ENCODE data around the gene METTL5.

The METTL5 gene

DNA sequence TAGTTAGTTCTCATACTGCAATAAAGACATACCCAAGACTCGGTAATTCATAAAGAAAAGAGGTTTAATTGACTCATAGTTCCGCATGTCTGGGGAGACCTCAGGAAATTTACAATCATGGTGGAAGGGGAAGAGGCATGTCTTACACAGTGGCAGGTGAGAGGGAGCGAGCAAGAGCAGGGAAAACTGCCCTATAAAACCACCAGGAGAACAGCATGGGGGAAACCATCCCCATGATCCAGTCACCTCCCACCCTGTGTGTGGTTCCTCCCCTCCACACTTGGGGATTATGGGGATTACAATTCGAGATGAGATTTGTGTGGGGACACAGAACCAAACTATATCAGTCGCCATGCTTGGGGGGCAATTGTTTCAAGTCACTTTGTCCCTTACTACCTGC lies 27.1 kb downstream of the METTL5 start:
- H3K4me3 Mint-ChIP-seq, result peak overlapping the region; percentile 47
- ATAC-seq (replicated peaks; ENCODE audit: extremely low read depth, poor library complexity, severe bottlenecking) (no peak), DNase-seq (ENCODE audit: low spot score in 2 of 2) (no peak)
- H3K36me3 Mint-ChIP-seq (ENCODE audit: insufficient read depth), result peaks cover 25% of the 10 kb centered on the region
- H3K9me3 Mint-ChIP-seq, result no peaks in the 10 kb centered on the region
- H3K27me3 Mint-ChIP-seq, result no peaks in the 10 kb centered on the region
- peaks cover 15% of the 10 kb centered on the region for H3K4me1 Mint-ChIP-seq
- H3K27ac Mint-ChIP-seq (ENCODE audit: low read depth), result no peak overlapping the region

DNA sequence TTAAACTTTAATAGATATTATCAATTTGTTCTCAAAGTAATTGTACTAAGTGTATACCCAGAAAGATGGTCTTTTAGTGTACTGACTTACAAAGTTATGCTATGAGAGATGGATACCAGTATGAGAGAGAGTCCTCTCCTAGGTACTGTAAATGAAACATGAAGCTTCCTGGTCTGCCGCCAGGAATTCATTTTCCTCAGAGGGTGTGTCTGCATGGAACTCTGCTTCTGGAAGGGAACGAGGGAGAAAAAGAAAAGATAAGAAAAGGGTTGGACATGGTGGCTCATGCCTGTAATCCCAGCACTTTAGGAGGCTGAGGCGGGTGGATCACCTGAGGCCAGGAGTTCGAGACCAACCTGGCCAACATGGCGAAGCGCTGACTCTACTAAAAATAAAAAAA lies 28.3 kb downstream of the METTL5 start:
- H3K27ac Mint-ChIP-seq (ENCODE audit: low read depth), result no peak overlapping the region
- DNase-seq (ENCODE audit: low spot score in 2 of 2), result no peak
- no peak for ATAC-seq (replicated peaks; ENCODE audit: extremely low read depth, poor library complexity, severe bottlenecking)
- H3K36me3 Mint-ChIP-seq (ENCODE audit: insufficient read depth), result peaks cover 13% of the 10 kb centered on the region
- peak overlapping the region; percentile 19 for H3K4me3 Mint-ChIP-seq
- H3K27me3 Mint-ChIP-seq, result no peaks in the 10 kb centered on the region
- H3K4me1 Mint-ChIP-seq, result peaks cover 9% of the 10 kb centered on the region
- H3K9me3 Mint-ChIP-seq, result no peaks in the 10 kb centered on the region

DNA sequence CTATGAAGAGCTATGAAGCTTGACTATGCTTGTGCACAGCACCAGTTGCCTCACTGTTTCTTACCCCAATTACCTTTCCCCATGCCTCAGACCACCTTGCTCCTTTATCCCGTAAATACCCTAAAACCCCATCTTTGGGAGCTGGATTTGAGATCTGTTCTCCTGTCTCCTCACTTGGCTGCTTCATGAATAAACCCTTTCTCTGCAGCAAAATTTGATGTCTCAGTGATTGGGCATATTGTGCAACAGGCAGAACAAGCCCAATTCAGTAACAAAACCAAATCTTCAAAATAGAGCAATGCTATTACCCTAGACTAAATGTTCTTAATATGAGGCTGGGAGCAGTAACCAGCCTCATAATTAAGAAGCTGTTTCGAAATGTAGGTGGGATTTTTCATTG lies 29.5 kb downstream of the METTL5 start:
- Mint-ChIP-seq H3K4me1 (peaks cover 9% of the 10 kb centered on the region), H3K4me3 (no peak overlapping the region), H3K27ac (ENCODE audit: low read depth) (no peak overlapping the region), H3K9me3 (no peaks in the 10 kb centered on the region), H3K27me3 (peaks cover under 1% of the 10 kb centered on the region), H3K36me3 (ENCODE audit: insufficient read depth) (peaks cover 10% of the 10 kb centered on the region)
- DNase-seq (ENCODE audit: low spot score in 2 of 2) (no peak), ATAC-seq (replicated peaks; ENCODE audit: extremely low read depth, poor library complexity, severe bottlenecking) (no peak)

DNA sequence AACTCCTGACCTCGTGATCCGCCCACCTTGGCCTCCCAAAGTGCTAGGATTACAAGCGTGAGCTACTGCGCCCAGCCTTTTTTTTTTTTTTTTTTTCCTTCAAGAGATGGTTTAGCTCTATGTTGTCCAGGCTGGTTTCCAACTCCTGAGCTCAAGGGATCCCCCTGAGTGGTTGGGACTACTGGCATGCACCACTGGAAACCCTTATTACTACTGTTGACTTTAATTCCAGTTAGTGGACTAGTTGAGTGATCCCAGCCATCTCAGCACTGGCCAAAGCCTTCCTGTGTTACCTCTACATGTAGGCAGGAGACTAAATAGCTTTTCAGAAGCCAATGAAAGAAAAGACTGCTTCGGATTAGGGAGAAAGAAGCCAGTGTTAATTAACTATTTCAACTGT lies 34.1 kb downstream of the METTL5 start:
- Mint-ChIP-seq H3K27ac (ENCODE audit: low read depth) (no peak overlapping the region), H3K4me1 (peaks cover 7% of the 10 kb centered on the region), H3K27me3 (peaks cover 28% of the 10 kb centered on the region), H3K9me3 (no peaks in the 10 kb centered on the region), H3K36me3 (ENCODE audit: insufficient read depth) (no peaks in the 10 kb centered on the region), H3K4me3 (no peak overlapping the region)
- DNase-seq (ENCODE audit: low spot score in 2 of 2) (no peak), ATAC-seq (replicated peaks; ENCODE audit: extremely low read depth, poor library complexity, severe bottlenecking) (no peak)

DNA sequence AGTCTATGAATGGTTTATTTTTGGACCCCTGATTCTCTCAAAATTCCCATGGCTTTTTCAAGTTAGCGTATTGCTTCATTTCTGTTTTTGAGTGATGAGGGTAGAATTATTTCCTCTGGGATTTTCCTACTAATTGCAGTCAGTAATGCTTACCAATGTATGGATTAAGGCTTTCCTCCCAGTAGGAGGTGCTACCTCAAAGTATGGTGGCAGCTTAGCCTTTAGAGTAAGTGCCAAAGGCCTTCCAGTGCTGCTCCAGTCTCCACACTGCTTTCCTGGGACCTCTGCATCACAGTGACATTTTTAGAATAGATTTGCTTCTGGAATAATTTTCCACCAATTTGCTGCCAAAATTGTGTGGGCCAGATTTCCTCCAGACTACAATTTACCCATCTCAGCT lies 42.2 kb downstream of the METTL5 start:
- Mint-ChIP-seq H3K27me3 (peaks cover 10% of the 10 kb centered on the region), H3K27ac (ENCODE audit: low read depth) (no peak overlapping the region), H3K4me1 (no peaks in the 10 kb centered on the region), H3K4me3 (no peak overlapping the region), H3K36me3 (ENCODE audit: insufficient read depth) (no peaks in the 10 kb centered on the region), H3K9me3 (no peaks in the 10 kb centered on the region)
- ATAC-seq (replicated peaks; ENCODE audit: extremely low read depth, poor library complexity, severe bottlenecking) (no peak), DNase-seq (ENCODE audit: low spot score in 2 of 2) (no peak)

DNA sequence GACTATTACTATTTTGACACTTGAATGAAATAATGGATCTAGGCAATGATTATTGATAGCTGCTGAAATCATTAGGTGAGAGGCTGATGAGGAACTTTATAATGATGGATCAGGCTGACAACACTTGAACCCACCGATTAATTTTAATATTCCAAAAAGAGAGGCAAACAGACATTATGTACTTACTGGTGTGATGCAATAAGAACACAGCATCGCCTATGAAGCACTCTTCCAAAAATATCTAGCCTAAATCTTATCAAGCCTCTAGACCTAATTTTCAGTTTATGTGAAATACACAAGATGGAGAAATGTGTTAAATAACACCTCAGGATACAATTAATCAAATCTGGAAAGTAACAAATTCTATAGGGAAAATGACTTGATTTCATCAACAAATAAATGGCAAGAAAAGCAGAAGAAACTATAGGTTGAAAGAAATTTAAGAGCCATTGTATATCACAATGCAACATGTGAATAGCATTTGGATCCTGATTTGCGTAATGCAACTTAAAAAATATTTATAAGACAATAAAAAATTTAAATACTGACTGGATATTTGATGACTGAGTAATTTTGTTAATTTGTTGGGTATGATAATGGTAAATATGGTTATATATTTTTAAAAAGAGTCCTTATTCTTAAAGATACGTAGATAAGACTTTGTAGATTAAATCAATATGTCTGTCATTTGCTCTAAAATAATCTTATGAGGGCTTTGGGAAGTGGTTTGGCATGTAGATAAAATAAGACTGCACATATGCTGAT lies 43.3 kb downstream of the METTL5 start:
- DNase-seq (ENCODE audit: low spot score in 2 of 2) (no peak), ATAC-seq (replicated peaks; ENCODE audit: extremely low read depth, poor library complexity, severe bottlenecking) (no peak)
- H3K27me3 Mint-ChIP-seq, result peaks cover 9% of the 10 kb centered on the region
- no peaks in the 10 kb centered on the region for H3K9me3 Mint-ChIP-seq
- H3K27ac Mint-ChIP-seq (ENCODE audit: low read depth), result no peak overlapping the region
- no peaks in the 10 kb centered on the region for H3K4me1 Mint-ChIP-seq
- H3K36me3 Mint-ChIP-seq (ENCODE audit: insufficient read depth), result peaks cover 1% of the 10 kb centered on the region
- H3K4me3 Mint-ChIP-seq, result no peak overlapping the region

DNA sequence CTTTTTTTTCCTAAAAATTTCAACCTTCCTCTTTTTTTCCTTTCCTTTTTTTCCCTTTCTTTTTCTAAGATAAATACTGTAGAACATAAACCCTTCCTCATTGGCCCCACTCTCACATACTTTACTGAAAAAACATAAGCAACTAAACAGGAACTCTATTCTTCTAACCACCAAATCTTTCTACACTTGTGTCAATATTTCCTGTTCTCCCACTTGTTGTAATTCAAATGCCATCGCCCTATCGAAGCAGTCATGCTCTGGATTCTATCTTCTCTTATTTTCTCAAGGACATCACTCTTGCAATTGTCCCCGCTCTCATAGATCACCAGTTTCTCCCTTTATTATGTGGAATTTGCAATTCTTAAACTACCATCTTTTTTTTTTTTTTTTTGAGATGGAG lies 46.3 kb downstream of the METTL5 start:
- DNase-seq (ENCODE audit: low spot score in 2 of 2), result no peak
- H3K4me1 Mint-ChIP-seq, result no peaks in the 10 kb centered on the region
- H3K27ac Mint-ChIP-seq (ENCODE audit: low read depth), result no peak overlapping the region
- no peaks in the 10 kb centered on the region for H3K9me3 Mint-ChIP-seq
- peaks cover 1% of the 10 kb centered on the region for H3K36me3 Mint-ChIP-seq (ENCODE audit: insufficient read depth)
- ATAC-seq (replicated peaks; ENCODE audit: extremely low read depth, poor library complexity, severe bottlenecking), result no peak
- H3K27me3 Mint-ChIP-seq, result peaks cover 7% of the 10 kb centered on the region
- no peak overlapping the region for H3K4me3 Mint-ChIP-seq

DNA sequence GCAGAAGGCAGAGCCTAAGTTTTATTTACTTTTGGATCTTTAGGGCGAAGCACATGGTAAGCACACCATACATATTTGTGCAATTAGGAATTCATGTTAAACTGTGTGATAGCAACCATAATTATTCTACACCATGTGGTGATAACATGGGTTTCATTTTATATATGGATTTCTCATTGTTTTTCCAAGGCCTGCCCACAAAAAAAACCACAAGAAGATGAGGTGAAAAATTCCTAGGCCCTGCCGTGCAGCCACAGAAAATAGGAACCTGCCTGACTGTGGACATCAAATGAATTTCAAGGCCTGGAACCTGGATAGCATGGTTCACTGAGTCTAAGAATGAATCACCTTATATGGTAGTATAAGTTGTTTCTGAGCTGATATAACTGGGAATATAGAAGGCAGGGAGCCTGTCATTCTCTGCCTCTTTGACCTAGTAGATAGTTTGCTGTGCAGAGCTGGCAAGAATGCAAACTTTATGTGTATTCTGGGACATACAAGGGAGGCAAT lies 48.4 kb downstream of the METTL5 start:
- no peak for ATAC-seq (replicated peaks; ENCODE audit: extremely low read depth, poor library complexity, severe bottlenecking)
- Mint-ChIP-seq H3K4me1 (no peaks in the 10 kb centered on the region), H3K4me3 (no peak overlapping the region), H3K9me3 (no peaks in the 10 kb centered on the region), H3K27me3 (no peaks in the 10 kb centered on the region), H3K27ac (ENCODE audit: low read depth) (no peak overlapping the region), H3K36me3 (ENCODE audit: insufficient read depth) (peaks cover 1% of the 10 kb centered on the region)
- DNase-seq (ENCODE audit: low spot score in 2 of 2), result no peak

DNA sequence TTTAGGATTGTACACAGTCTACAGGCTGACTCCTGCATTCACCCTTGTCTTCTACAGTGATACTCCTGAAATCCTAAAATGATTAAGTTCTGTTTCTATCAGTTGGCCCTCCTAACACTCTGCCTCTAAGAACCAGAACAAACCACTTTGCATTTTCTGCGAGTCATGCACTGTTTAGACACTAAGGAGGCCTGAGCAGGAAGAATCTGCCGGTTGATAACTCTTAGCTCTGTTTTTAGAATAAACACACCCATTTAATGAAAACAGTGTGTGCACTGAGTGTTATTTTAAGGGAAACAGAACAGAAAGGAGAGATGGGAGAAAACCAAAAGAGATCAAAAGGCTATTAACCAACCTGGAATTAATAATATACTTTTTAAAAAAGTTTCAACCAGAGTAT lies 48.9 kb downstream of the METTL5 start:
- H3K9me3 Mint-ChIP-seq, result no peaks in the 10 kb centered on the region
- H3K4me3 Mint-ChIP-seq, result no peak overlapping the region
- DNase-seq (ENCODE audit: low spot score in 2 of 2), result no peak
- H3K36me3 Mint-ChIP-seq (ENCODE audit: insufficient read depth), result peaks cover 1% of the 10 kb centered on the region
- ATAC-seq (replicated peaks; ENCODE audit: extremely low read depth, poor library complexity, severe bottlenecking), result no peak
- no peaks in the 10 kb centered on the region for H3K4me1 Mint-ChIP-seq
- H3K27ac Mint-ChIP-seq (ENCODE audit: low read depth), result no peak overlapping the region
- H3K27me3 Mint-ChIP-seq, result no peaks in the 10 kb centered on the region

DNA sequence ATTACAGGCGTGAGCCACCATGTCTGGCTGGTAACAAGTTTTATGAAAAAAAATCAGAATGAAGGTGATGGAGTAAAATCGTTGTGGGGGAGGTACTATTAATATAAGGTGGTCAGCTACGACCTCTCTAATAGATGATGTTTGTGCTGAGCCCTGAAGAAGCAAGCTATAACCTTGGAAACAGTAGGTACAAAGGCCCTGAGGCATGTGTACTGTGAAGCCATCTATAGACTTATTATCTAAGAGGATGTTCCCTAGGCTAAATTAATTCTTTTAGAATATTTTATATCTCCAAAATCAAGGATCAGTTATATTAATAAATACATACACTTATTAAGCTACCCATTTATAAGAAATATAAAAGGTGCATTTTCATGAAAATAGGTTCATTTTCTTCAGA lies 49.4 kb downstream of the METTL5 start:
- peaks cover 1% of the 10 kb centered on the region for H3K36me3 Mint-ChIP-seq (ENCODE audit: insufficient read depth)
- no peak overlapping the region for H3K4me3 Mint-ChIP-seq
- DNase-seq (ENCODE audit: low spot score in 2 of 2), result no peak

DNA sequence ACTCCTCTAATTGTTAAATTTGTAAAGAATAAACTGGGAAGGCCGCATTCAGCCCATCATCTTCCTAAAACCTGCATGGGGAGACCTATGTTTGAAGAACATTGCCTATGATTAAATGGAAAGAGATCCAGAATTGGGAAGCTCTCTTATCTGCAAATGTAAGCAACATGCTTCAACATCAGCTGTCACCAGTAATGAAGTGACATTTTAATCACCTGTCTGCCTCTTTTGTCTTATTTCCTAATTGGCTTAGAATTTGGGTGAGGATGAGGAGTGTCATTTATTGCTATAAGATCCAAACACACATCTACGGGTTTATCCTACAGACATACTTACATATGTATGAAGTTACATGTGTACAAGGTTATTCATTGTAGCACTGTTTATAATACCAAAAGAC lies 52.1 kb downstream of the METTL5 start:
- H3K4me3 Mint-ChIP-seq, result no peak overlapping the region
- peaks cover 7% of the 10 kb centered on the region for H3K4me1 Mint-ChIP-seq
- no peak overlapping the region for H3K27ac Mint-ChIP-seq (ENCODE audit: low read depth)
- H3K27me3 Mint-ChIP-seq, result no peaks in the 10 kb centered on the region
- no peak for DNase-seq (ENCODE audit: low spot score in 2 of 2)
- ATAC-seq (replicated peaks; ENCODE audit: extremely low read depth, poor library complexity, severe bottlenecking), result no peak
- peaks cover 3% of the 10 kb centered on the region for H3K36me3 Mint-ChIP-seq (ENCODE audit: insufficient read depth)
- no peaks in the 10 kb centered on the region for H3K9me3 Mint-ChIP-seq

More for the DNA sequence above, 49.4 kb downstream of the METTL5 start:
- Mint-ChIP-seq H3K27me3 (no peaks in the 10 kb centered on the region), H3K4me1 (no peaks in the 10 kb centered on the region), H3K27ac (ENCODE audit: low read depth) (no peak overlapping the region), H3K9me3 (no peaks in the 10 kb centered on the region)
- ATAC-seq (replicated peaks; ENCODE audit: extremely low read depth, poor library complexity, severe bottlenecking), result no peak

DNA sequence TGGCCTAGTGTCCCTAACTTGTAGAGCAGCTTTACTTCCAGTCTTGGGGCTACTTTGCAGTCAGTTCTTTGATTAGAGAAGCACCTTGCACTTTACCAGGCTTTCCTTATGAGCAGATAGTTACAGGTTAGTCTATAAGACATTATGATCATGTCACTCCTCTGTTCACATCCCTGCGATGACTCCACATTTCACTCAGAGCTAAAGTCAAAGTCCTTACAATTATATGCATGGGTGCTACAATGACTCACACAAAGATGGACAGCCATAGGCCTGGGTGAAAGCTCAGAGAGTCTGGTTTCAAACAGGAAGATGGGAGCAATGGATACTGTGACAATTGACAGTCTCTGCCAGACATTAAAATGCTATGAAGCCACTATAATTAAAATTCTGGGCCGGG lies 53.1 kb downstream of the METTL5 start:
- Mint-ChIP-seq H3K4me1 (peaks cover 13% of the 10 kb centered on the region), H3K27me3 (no peaks in the 10 kb centered on the region), H3K36me3 (ENCODE audit: insufficient read depth) (peaks cover 2% of the 10 kb centered on the region), H3K9me3 (no peaks in the 10 kb centered on the region), H3K4me3 (no peak overlapping the region), H3K27ac (ENCODE audit: low read depth) (no peak overlapping the region)
- ATAC-seq (replicated peaks; ENCODE audit: extremely low read depth, poor library complexity, severe bottlenecking) (no peak), DNase-seq (ENCODE audit: low spot score in 2 of 2) (no peak)

DNA sequence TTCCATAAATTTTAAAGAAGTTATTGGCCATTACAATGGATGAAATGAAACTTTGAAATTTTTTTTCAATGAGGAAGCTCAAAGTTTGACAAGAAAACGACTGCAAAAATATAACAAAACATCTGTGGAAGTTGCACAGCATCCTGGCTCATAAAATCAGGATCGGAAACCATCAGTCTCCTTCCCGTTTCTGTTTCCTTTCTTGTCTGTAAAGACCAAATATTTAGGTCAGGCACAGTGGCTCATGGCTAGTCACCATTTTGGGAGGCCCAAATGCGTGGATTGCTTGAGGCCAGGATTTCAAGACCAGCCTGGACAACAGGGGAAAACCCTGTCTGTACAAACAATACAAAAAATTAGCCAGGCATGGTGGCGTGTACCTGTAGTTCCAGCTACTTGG lies 53.7 kb downstream of the METTL5 start:
- DNase-seq (ENCODE audit: low spot score in 2 of 2) (no peak), ATAC-seq (replicated peaks; ENCODE audit: extremely low read depth, poor library complexity, severe bottlenecking) (no peak)
- no peak overlapping the region for H3K27ac Mint-ChIP-seq (ENCODE audit: low read depth)
- no peaks in the 10 kb centered on the region for H3K27me3 Mint-ChIP-seq
- H3K9me3 Mint-ChIP-seq, result no peaks in the 10 kb centered on the region
- peaks cover 13% of the 10 kb centered on the region for H3K4me1 Mint-ChIP-seq
- no peak overlapping the region for H3K4me3 Mint-ChIP-seq
- peaks cover 2% of the 10 kb centered on the region for H3K36me3 Mint-ChIP-seq (ENCODE audit: insufficient read depth)

Measured in central memory CD8-positive, alpha-beta T cell (primary cell).